Measurements from ENCODE around the gene IQGAP1.

The IQGAP1 gene

GRCh38 chr15:90465930-90466567 is 78.0 kb downstream of the IQGAP1 start:
- no peak for ATAC-seq (ENCODE audit: low read depth)
- H3K36me3 ChIP-seq (ENCODE audit: low read depth), result peaks cover 97% of the 10 kb centered on the region
- no peak overlapping the region for H3K27ac ChIP-seq (ENCODE audit: poor library complexity, severe bottlenecking)
- H3K4me3 ChIP-seq (ENCODE audit: severe bottlenecking), result no peak overlapping the region
- no peak for TF ChIP-seq CTCF (IDR thresholded peaks at IDR 0.05; ENCODE audit: poor library complexity, severe bottlenecking)
- H3K27me3 ChIP-seq (ENCODE audit: insufficient read depth, poor library complexity, severe bottlenecking), result no peaks in the 10 kb centered on the region
- peaks cover 9% of the 10 kb centered on the region for H3K4me1 ChIP-seq (ENCODE audit: insufficient read depth, poor library complexity, severe bottlenecking)
- DNase-seq (ENCODE audit: low spot score), result no peak
- no peaks in the 10 kb centered on the region for H3K9me3 ChIP-seq (ENCODE audit: severe bottlenecking)

- Histone ChIP-seq H3K27me3 (ENCODE audit: insufficient read depth, poor library complexity, severe bottlenecking) (no peaks in the 10 kb centered on the region), H3K4me1 (ENCODE audit: insufficient read depth, poor library complexity, severe bottlenecking) (peaks cover 9% of the 10 kb centered on the region), H3K9me3 (ENCODE audit: severe bottlenecking) (no peaks in the 10 kb centered on the region), H3K27ac (ENCODE audit: poor library complexity, severe bottlenecking) (no peak overlapping the region), H3K4me3 (ENCODE audit: severe bottlenecking) (no peak overlapping the region), H3K36me3 (ENCODE audit: low read depth) (peaks cover 98% of the 10 kb centered on the region)
- no peak for ATAC-seq (ENCODE audit: low read depth)
- no peak for TF ChIP-seq CTCF (IDR thresholded peaks at IDR 0.05; ENCODE audit: poor library complexity, severe bottlenecking)
- no peak for DNase-seq (ENCODE audit: low spot score)
Observed at GRCh38 chr15:90469723-90470122, 81.7 kb downstream of the IQGAP1 start.

GRCh38 chr15:90470453-90470852 is 82.4 kb downstream of the IQGAP1 start:
- TF ChIP-seq CTCF (IDR thresholded peaks at IDR 0.05; ENCODE audit: poor library complexity, severe bottlenecking), result no peak
- Histone ChIP-seq H3K27ac (ENCODE audit: poor library complexity, severe bottlenecking) (no peak overlapping the region), H3K36me3 (ENCODE audit: low read depth) (peaks cover 96% of the 10 kb centered on the region)

GRCh38 chr15:90471126-90471525 is 83.1 kb downstream of the IQGAP1 start:
- peaks cover 96% of the 10 kb centered on the region for H3K36me3 ChIP-seq (ENCODE audit: low read depth)
- no peak overlapping the region for H3K4me3 ChIP-seq (ENCODE audit: severe bottlenecking)
- no peaks in the 10 kb centered on the region for H3K4me1 ChIP-seq (ENCODE audit: insufficient read depth, poor library complexity, severe bottlenecking)
- no peak for TF ChIP-seq CTCF (IDR thresholded peaks at IDR 0.05; ENCODE audit: poor library complexity, severe bottlenecking)
- no peak for DNase-seq (ENCODE audit: low spot score)
- H3K27ac ChIP-seq (ENCODE audit: poor library complexity, severe bottlenecking), result no peak overlapping the region
- no peaks in the 10 kb centered on the region for H3K27me3 ChIP-seq (ENCODE audit: insufficient read depth, poor library complexity, severe bottlenecking)
- ATAC-seq (ENCODE audit: low read depth), result no peak
- no peaks in the 10 kb centered on the region for H3K9me3 ChIP-seq (ENCODE audit: severe bottlenecking)

More at GRCh38 chr15:90470453-90470852, 82.4 kb downstream of the IQGAP1 start:
- no peaks in the 10 kb centered on the region for H3K9me3 ChIP-seq (ENCODE audit: severe bottlenecking)
- no peak for DNase-seq (ENCODE audit: low spot score)
- H3K27me3 ChIP-seq (ENCODE audit: insufficient read depth, poor library complexity, severe bottlenecking), result no peaks in the 10 kb centered on the region
- peaks cover 5% of the 10 kb centered on the region for H3K4me1 ChIP-seq (ENCODE audit: insufficient read depth, poor library complexity, severe bottlenecking)
- ATAC-seq (ENCODE audit: low read depth), result no peak
- H3K4me3 ChIP-seq (ENCODE audit: severe bottlenecking), result no peak overlapping the region

GRCh38 chr15:90471769-90472168 is 83.7 kb downstream of the IQGAP1 start:
- ATAC-seq (ENCODE audit: low read depth) (no peak), DNase-seq (ENCODE audit: low spot score) (no peak)
- H3K27me3 ChIP-seq (ENCODE audit: insufficient read depth, poor library complexity, severe bottlenecking), result no peaks in the 10 kb centered on the region
- H3K9me3 ChIP-seq (ENCODE audit: severe bottlenecking), result no peaks in the 10 kb centered on the region
- no peak for TF ChIP-seq CTCF (IDR thresholded peaks at IDR 0.05; ENCODE audit: poor library complexity, severe bottlenecking)
- H3K4me1 ChIP-seq (ENCODE audit: insufficient read depth, poor library complexity, severe bottlenecking), result no peaks in the 10 kb centered on the region
- no peak overlapping the region for H3K4me3 ChIP-seq (ENCODE audit: severe bottlenecking)
- H3K36me3 ChIP-seq (ENCODE audit: low read depth), result peaks cover 96% of the 10 kb centered on the region
- no peak overlapping the region for H3K27ac ChIP-seq (ENCODE audit: poor library complexity, severe bottlenecking)

Measured in RWPE2 (cell line).